Lower lobe of right lung (tissue), 2 donors: ENCODE measurements around the gene TRIM8. TPM values are rescaled to one million over a fixed set of nuclear protein-coding genes. Genes with fewer than 3 reads are reported as not detected.
A peak's percentile ranks its signal among the peaks of the same experiment; 100 is the strongest.

ENCODE experiments used
- ATAC-seq, 2 donors: fragments of 200-7000 bp; cut with Tn5 transposase; one replicate each; pipeline ENCODE4 v1.9.1; 2020 to 2022; ENCODE audit warnings: mild to moderate bottlenecking in 2 of 2, moderate library complexity in 2 of 2
- DNase-seq: peaks from one replicate; pipeline ENCODE4 v3.0.0-alpha.2; 2020
- H3K27ac ChIP-seq: fragments of 200-600 bp; one replicate; pipeline ENCODE4 v1.8.0; 2022
- H3K27me3 ChIP-seq: fragments of 200-600 bp; one replicate; pipeline ENCODE4 v1.8.0; 2022; ENCODE audit warnings: low read depth
- H3K36me3 ChIP-seq: fragments of 200-600 bp; one replicate; pipeline ENCODE4 v1.8.0; 2022; ENCODE audit warnings: mild to moderate bottlenecking
- H3K4me1 ChIP-seq: fragments of 200-600 bp; one replicate; pipeline ENCODE4 v1.8.0; 2022
- H3K4me3 ChIP-seq: fragments of 200-600 bp; one replicate; pipeline ENCODE4 v1.8.0; 2022; ENCODE audit warnings: mild to moderate bottlenecking
- H3K9me3 ChIP-seq: fragments of 200-600 bp; one replicate; pipeline ENCODE4 v1.8.0; 2022
- CTCF ChIP-seq: fragments of 200-600 bp; IDR thresholded peaks from one replicate; pipeline ENCODE4 v1.8.0; 2022; ENCODE audit warnings: antibody characterized with exemption, mild to moderate bottlenecking
- intact Hi-C: fragments of 100-400 bp; cut with DNase I; formaldehyde crosslinking; loops from one replicate; pipeline ENCODE4 v1.11.0; 2022
- total RNA-seq: library from RNA; stranded (reverse); fragmentation: NEBNext Ultra II Directional; extraction: Animal tissue kit (Norgen Biotek cat#: 25700); gene quantifications from one replicate; pipeline ENCODE4 v1.2.1, GENCODE V29; 2021
- donor health status: DM: no; HTN: yes; CAD: no; lungs with severe emphysema.

TRIM8 gene
- total RNA-seq, 1 donor from 2014 or later: 142 TPM

GRCh38 chr10:102670065-102670670, 25.9 kb downstream of the TRIM8 start:
- H3K4me1 ChIP-seq: peaks cover 52% of the 10 kb centered on the region
- intact Hi-C loops: no loop called here
- no peak overlapping the region for H3K4me3 ChIP-seq
- no peak for TF ChIP-seq CTCF
- H3K27me3 ChIP-seq: no peaks in the 10 kb centered on the region
- no peak for ATAC-seq
- peak overlapping the region; percentile 84 for H3K27ac ChIP-seq
- no peaks in the 10 kb centered on the region for H3K36me3 ChIP-seq
- no peak for DNase-seq
- H3K9me3 ChIP-seq: no peaks in the 10 kb centered on the region

GRCh38 chr10:102670871-102671434, 26.7 kb downstream of the TRIM8 start:
- no peak for TF ChIP-seq CTCF
- no peak overlapping the region for H3K27ac ChIP-seq
- no peak for DNase-seq
- no peaks in the 10 kb centered on the region for H3K9me3 ChIP-seq
- ATAC-seq: no peak
- intact Hi-C loops: no loop called here
- no peak overlapping the region for H3K4me3 ChIP-seq
- H3K36me3 ChIP-seq: no peaks in the 10 kb centered on the region
- peaks cover 60% of the 10 kb centered on the region for H3K4me1 ChIP-seq
- H3K27me3 ChIP-seq: no peaks in the 10 kb centered on the region

DNA sequence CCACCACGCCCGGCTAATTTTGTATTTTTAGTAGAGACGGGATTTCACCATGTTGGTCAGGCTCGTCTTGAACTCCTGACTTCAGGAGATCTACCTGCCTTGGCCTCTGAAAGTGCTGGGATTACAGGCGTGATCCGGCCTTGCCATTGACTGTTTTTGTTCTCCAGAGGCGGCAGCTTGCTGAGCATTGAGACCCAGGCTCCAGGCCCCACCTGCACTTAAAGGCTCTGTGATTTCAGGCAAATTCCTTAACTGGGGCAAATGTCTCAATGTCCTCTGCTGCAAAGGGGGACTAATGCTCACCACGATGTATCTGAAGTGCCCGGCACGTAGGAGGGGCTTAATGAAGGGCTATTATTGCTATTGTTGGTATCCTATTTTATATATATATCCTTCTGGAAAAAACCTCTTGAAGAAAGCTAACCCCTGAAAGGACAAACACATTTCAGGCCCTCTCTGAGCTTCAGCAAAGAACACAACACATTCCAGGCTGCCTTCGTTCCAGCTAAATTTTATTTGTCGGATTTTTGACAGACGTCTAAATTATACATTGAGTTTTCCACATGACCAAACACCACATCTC, 29.0 kb downstream of the TRIM8 start:
- no peaks in the 10 kb centered on the region for H3K27me3 ChIP-seq
- peak overlapping the region; percentile 82 for H3K27ac ChIP-seq
- no peak overlapping the region for H3K4me3 ChIP-seq
- no peaks in the 10 kb centered on the region for H3K36me3 ChIP-seq
- TF ChIP-seq CTCF: no peak
- no peak for DNase-seq
- intact Hi-C loops: no loop called here
- no peak for ATAC-seq
- H3K4me1 ChIP-seq: peaks cover 83% of the 10 kb centered on the region
- H3K9me3 ChIP-seq: no peaks in the 10 kb centered on the region

DNA sequence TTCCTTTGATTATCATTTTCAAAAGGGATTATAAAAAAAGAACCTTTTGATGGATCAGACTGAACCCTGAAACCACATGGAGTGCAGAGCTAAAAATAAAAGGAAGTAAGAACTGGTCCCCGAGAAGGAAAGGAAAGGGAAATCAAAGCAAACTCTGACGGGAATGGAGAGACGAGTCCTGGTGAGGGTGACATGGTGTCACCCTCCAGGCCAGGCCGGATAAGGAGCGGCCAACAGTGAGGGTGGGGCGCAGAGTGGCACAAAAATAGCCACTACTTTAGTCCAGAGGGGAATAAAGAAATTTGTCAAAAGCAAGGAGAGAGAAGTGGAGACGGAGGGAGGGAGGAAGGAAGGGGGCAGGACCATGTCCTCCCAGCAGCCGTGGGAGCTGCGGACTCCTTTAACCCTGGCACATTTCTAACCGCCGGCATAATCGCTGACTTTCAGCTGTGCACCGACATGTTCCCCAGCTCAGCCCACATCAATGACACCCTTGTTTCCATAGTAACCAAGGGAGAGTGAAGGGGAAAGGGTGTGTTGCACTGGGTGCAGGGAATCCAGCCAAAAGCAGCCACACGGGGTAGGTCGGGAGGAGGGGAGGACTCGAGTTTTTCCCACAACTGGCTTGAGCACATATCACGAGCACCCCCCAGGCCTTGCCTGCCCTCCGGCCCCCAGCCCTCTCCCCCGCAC, 29.7 kb downstream of the TRIM8 start:
- ATAC-seq (peak; percentile 66 to 78), DNase-seq (peak; percentile 73)
- Histone ChIP-seq H3K4me3 (peak overlapping the region; percentile 34), H3K27me3 (no peaks in the 10 kb centered on the region), H3K27ac (peak overlapping the region; percentile 82), H3K4me1 (peaks cover 85% of the 10 kb centered on the region), H3K9me3 (no peaks in the 10 kb centered on the region), H3K36me3 (no peaks in the 10 kb centered on the region)
- TF ChIP-seq CTCF: no peak
- intact Hi-C loops: no loop called here

DNA sequence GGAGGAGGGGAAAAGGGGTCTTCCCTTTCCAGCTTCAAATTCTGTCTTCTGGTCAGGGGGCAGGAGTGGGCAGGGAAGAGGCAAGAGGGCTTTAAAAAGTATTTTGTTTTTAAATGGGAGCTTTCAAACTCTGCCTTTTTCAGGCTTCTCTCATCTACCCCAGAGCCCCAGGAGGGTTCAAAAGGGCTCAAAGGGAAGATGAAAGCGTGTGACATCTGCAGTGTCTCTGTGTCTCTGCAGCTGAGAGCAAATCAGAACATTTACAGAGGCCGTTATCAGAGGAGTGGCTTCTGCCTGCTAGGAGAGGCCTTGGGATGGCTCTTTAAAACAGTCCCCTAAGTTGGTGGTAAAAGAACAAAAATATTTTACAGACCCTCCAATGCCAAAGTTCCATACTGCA, 30.3 kb downstream of the TRIM8 start:
- ATAC-seq (no peak), DNase-seq (no peak)
- Histone ChIP-seq H3K36me3 (no peaks in the 10 kb centered on the region), H3K9me3 (no peaks in the 10 kb centered on the region), H3K27me3 (no peaks in the 10 kb centered on the region), H3K27ac (peak overlapping the region; percentile 82), H3K4me3 (peak overlapping the region; percentile 34), H3K4me1 (peaks cover 83% of the 10 kb centered on the region)
- intact Hi-C loops: no loop called here
- TF ChIP-seq CTCF: no peak
